ENCODE data around the gene HECTD3. TPM values are rescaled to one million over a fixed set of nuclear protein-coding genes. Genes with fewer than 3 reads are reported as not detected.
A peak's percentile ranks its signal among the peaks of the same experiment; 100 is the strongest.

HECTD3 gene
- polyA plus RNA-seq, 3 donors, result 13.9 to 53.9 (median 16.7) TPM

GRCh38 chr1:45004281-45004920 lies 6.7 kb downstream of the HECTD3 start:
- no peak overlapping the region for H3K4me3 Mint-ChIP-seq
- peak overlapping the region in 1 of 7 donors; percentile 15 for H3K27ac Mint-ChIP-seq
- intact Hi-C loops (cut with micrococcal nuclease), result no loop called here
- DNase-seq, result no peak
- H3K36me3 ChIP-seq (replicated peaks in 1 of 2; ENCODE audit: control insufficient read depth in 1 of 2, insufficient read depth in 2 of 2, low read length in 2 of 2), result peaks cover 73 to 79% of the 10 kb centered on the region in 2 donors
- peaks cover 32% of the 10 kb centered on the region for H3K4me1 Mint-ChIP-seq
- H3K27me3 Mint-ChIP-seq (ENCODE audit: low read depth in 3 of 3), result no peaks in the 10 kb centered on the region
- H3K27ac ChIP-seq (ENCODE audit: low read depth in 1 of 2, low read length in 2 of 2), result no peak overlapping the region
- H3K4me2 ChIP-seq (replicated peaks; ENCODE audit: extremely low read depth, low read length, poor library complexity, severe bottlenecking), result no peak overlapping the region
- peaks cover 6% of the 10 kb centered on the region for H4K20me1 ChIP-seq (ENCODE audit: insufficient read depth, low read length)
- H3K9me3 ChIP-seq (replicated peaks in 1 of 2; ENCODE audit: control insufficient read depth in 1 of 2, insufficient read depth in 1 of 2, low read length in 2 of 2), result no peaks in the 10 kb centered on the region
- H2AFZ ChIP-seq (ENCODE audit: insufficient read depth, low read depth, low read length, poor library complexity, severe bottlenecking), result no peak overlapping the region
- peaks cover 6% of the 10 kb centered on the region for H3K79me2 ChIP-seq (ENCODE audit: insufficient read depth, low read length)
- peaks cover 15 to 24% of the 10 kb centered on the region in 2 donors for H3K4me1 ChIP-seq (ENCODE audit: control insufficient read depth in 1 of 2, insufficient read depth in 2 of 2, low read length in 2 of 2)
- H3K27me3 ChIP-seq (ENCODE audit: control insufficient read depth in 2 of 2, insufficient read depth in 2 of 2, low read length in 2 of 2), result no peaks in the 10 kb centered on the region
- H3K36me3 Mint-ChIP-seq, result peaks cover 76 to 80% of the 10 kb centered on the region in 2 donors
- H3K9ac ChIP-seq (ENCODE audit: insufficient read depth, low read length, poor library complexity, severe bottlenecking), result no peak overlapping the region
- H3K4me3 ChIP-seq (replicated peaks in 1 of 3; ENCODE audit: low read depth in 2 of 3, low read length in 3 of 3), result no peak overlapping the region
- WGBS (ENCODE audit: insufficient coverage), result 100% methylated on average over 1 of the region's 7 CpGs
- TF ChIP-seq CTCF (IDR thresholded peaks at IDR 0.05), result no peak
- H3K9me3 Mint-ChIP-seq, result no peaks in the 10 kb centered on the region

- Mint-ChIP-seq H3K4me3 (no peak overlapping the region), H3K27ac (peak overlapping the region in 3 of 7 donors; percentile 3 to 22 (median 15)), H3K27me3 (ENCODE audit: low read depth in 3 of 3) (no peaks in the 10 kb centered on the region), H3K9me3 (no peaks in the 10 kb centered on the region), H3K4me1 (peaks cover 26% of the 10 kb centered on the region), H3K36me3 (peaks cover 69 to 73% of the 10 kb centered on the region in 2 donors)
- peaks cover 15 to 25% of the 10 kb centered on the region in 2 donors for H3K4me1 ChIP-seq (ENCODE audit: control insufficient read depth in 1 of 2, insufficient read depth in 2 of 2, low read length in 2 of 2)
- intact Hi-C loops (cut with micrococcal nuclease), result no loop called here
- no peak overlapping the region for H3K4me2 ChIP-seq (replicated peaks; ENCODE audit: extremely low read depth, low read length, poor library complexity, severe bottlenecking)
- peaks cover 67 to 73% of the 10 kb centered on the region in 2 donors for H3K36me3 ChIP-seq (replicated peaks in 1 of 2; ENCODE audit: control insufficient read depth in 1 of 2, insufficient read depth in 2 of 2, low read length in 2 of 2)
- H3K4me3 ChIP-seq (replicated peaks in 1 of 3; ENCODE audit: low read depth in 2 of 3, low read length in 3 of 3), result no peak overlapping the region
- H3K9me3 ChIP-seq (replicated peaks in 1 of 2; ENCODE audit: control insufficient read depth in 1 of 2, insufficient read depth in 1 of 2, low read length in 2 of 2), result no peaks in the 10 kb centered on the region
- no peak overlapping the region for H3K27ac ChIP-seq (ENCODE audit: low read depth in 1 of 2, low read length in 2 of 2)
- no peaks in the 10 kb centered on the region for H3K79me2 ChIP-seq (ENCODE audit: insufficient read depth, low read length)
- H4K20me1 ChIP-seq (ENCODE audit: insufficient read depth, low read length), result no peaks in the 10 kb centered on the region
- no peak for TF ChIP-seq CTCF (IDR thresholded peaks at IDR 0.05)
- H2AFZ ChIP-seq (ENCODE audit: insufficient read depth, low read depth, low read length, poor library complexity, severe bottlenecking), result no peak overlapping the region
- no peak overlapping the region for H3K9ac ChIP-seq (ENCODE audit: insufficient read depth, low read length, poor library complexity, severe bottlenecking)
- 94% methylated on average over 5 of the region's 14 CpGs for WGBS (ENCODE audit: insufficient coverage)
- H3K27me3 ChIP-seq (ENCODE audit: control insufficient read depth in 2 of 2, insufficient read depth in 2 of 2, low read length in 2 of 2), result no peaks in the 10 kb centered on the region
- no peak for DNase-seq
Observed at GRCh38 chr1:45003741-45004140, 7.4 kb downstream of the HECTD3 start.

Measured in CD14-positive monocyte (primary cell).